PC-3 (cell line): ENCODE data around the gene CRISPLD2. TPM values are rescaled to one million over a fixed set of nuclear protein-coding genes. Genes with fewer than 3 reads are reported as not detected.
"Not testable (repeated sequence)": the region's sequence is repeated elsewhere in the genome, so short reads cannot be mapped to it uniquely, and the experiment has no call there.

Experiments
- ATAC-seq: fragments of 200-7000 bp; cut with Tn5 transposase; 2 replicates; pipeline ENCODE4 v1.9.1; 2020; ENCODE audit warnings: mild to moderate bottlenecking, moderate library complexity
- BruUV-seq: library from RNA; stranded (reverse); fragments of 400-500 nt; replicated peaks from 2 replicates; lab custom pipeline; 2021; lab: Mats Ljungman, UMichigan
- CTCF ChIA-PET: fragments of 300-600 bp; sonication (Branson Sonifier 250); formaldehyde crosslinking; loops from one replicate; lab custom pipeline; 2022; ENCODE audit warnings: antibody characterized with exemption; lab: Charles Lee
- POLR2A ChIA-PET: fragments of 300-600 bp; sonication (Branson Sonifier 250); formaldehyde crosslinking; loops from one replicate; lab custom pipeline; 2022; ENCODE audit warnings: antibody characterized with exemption; ENCODE audit not compliant: unreplicated experiment; lab: Charles Lee
- DNase-seq: peaks from one replicate; pipeline ENCODE4 v3.0.0-alpha.2; 2015
- H2AFZ ChIP-seq: fragments of 300-600 bp; sonication (generic); 2 replicates; pipeline ENCODE4 v1.6.0; 2016; ENCODE audit warnings: antibody characterized with exemption, low read length
- H3F3A ChIP-seq: fragments of 300-600 bp; sonication (generic); one replicate; pipeline ENCODE4 v1.6.0; 2017; ENCODE audit warnings: antibody characterized with exemption, low read length, control low read depth, mild to moderate bottlenecking; ENCODE audit not compliant: unreplicated experiment
- H3K27ac ChIP-seq: fragments of 300-600 bp; sonication (generic); 2 replicates; pipeline ENCODE4 v1.5.1; 2016; ENCODE audit warnings: mild to moderate bottlenecking, low read length
- H3K27me3 ChIP-seq: fragments of 300-600 bp; sonication (generic); 2 replicates; pipeline ENCODE4 v1.6.1; 2016; ENCODE audit warnings: low read length, mixed read lengths
- H3K36me3 ChIP-seq: fragments of 300-600 bp; sonication (generic); 2 replicates; pipeline ENCODE4 v1.6.1; 2016; ENCODE audit warnings: low read depth, mixed run types, low read length, mixed read lengths
- H3K4me1 ChIP-seq: fragments of 300-600 bp; sonication (generic); 2 replicates; pipeline ENCODE4 v1.5.1; 2016; ENCODE audit warnings: low read length; ENCODE audit not compliant: insufficient read depth
- H3K4me2 ChIP-seq: fragments of 300-600 bp; sonication (generic); 2 replicates; pipeline ENCODE4 v1.6.0; 2016; ENCODE audit warnings: low read length
- H3K4me3 ChIP-seq: fragments of 300-600 bp; sonication (generic); 2 replicates; pipeline ENCODE4 v1.5.1; 2016; ENCODE audit warnings: mild to moderate bottlenecking, low read length, mixed read lengths
- H3K79me2 ChIP-seq: fragments of 300-600 bp; sonication (generic); 2 replicates; pipeline ENCODE4 v1.6.1; 2017; ENCODE audit warnings: low read length, mixed read lengths
- H3K9ac ChIP-seq: fragments of 300-600 bp; sonication (generic); 2 replicates; pipeline ENCODE4 v1.6.0; 2016; ENCODE audit warnings: mild to moderate bottlenecking, low read length
- H3K9me2 ChIP-seq: fragments of 300-600 bp; sonication (generic); replicated peaks from 2 replicates; pipeline ENCODE4 v1.6.1; 2016; ENCODE audit warnings: mixed run types, low read length, mixed read lengths
- H3K9me3 ChIP-seq: fragments of 300-600 bp; sonication (generic); 2 replicates; pipeline ENCODE4 v1.6.1; 2016; ENCODE audit warnings: low read length, mixed read lengths
- H4K20me1 ChIP-seq: fragments of 300-600 bp; sonication (generic); 2 replicates; pipeline ENCODE4 v1.6.1; 2016; ENCODE audit warnings: low read length, mixed read lengths
- CTCF ChIP-seq: fragments of 300-600 bp; sonication (generic); conservative IDR thresholded peaks from 2 replicates; pipeline ENCODE4 v1.5.1; 2017; ENCODE audit warnings: antibody characterized with exemption, low read depth, mild to moderate bottlenecking, low read length
- EZH2 ChIP-seq: fragments of 300-600 bp; sonication (generic); IDR thresholded peaks from one replicate; pipeline ENCODE4 v1.6.1; 2017; ENCODE audit warnings: antibody characterized with exemption, mild to moderate bottlenecking, low read length; ENCODE audit not compliant: unreplicated experiment
- EZH2phosphoT487 ChIP-seq: fragments of 300-600 bp; sonication (generic); IDR thresholded peaks from 2 replicates; pipeline ENCODE4 v1.6.1; 2018; ENCODE audit warnings: mild to moderate bottlenecking, antibody characterized with exemption, low read length, borderline replicate concordance
- intact Hi-C: fragments of 100-400 bp; cut with micrococcal nuclease; formaldehyde crosslinking; loops from 2 replicates; pipeline ENCODE4 v1.9.0; 2023
- total RNA-seq: library from RNA; depleted of rRNA; stranded (reverse); fragments of >200 nt; gene quantifications from 2 replicates; pipeline ENCODE4 v1.2.3, GENCODE V29; 2014

CRISPLD2 gene
- total RNA-seq, 1 experiment from 2014 or later, result 2.8 TPM

DNA sequence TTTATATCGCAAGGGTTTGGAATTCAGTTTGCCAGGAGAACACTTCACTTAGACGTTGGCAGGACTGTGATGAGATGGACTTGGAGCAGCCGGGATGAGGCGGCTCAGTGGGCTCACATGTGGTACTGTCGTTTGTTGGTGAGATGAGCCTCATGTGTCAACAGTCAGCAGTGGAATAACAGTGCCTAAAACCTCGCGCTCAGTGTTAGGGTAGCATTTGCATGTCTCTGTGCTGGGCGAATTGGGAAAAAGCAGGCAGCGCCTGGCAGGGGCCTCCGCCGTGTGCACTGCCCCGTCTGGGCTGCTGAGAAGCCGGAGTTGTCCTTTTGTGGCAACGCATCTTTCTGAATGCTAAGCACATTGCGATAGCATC lies 49.7 kb downstream of the CRISPLD2 start:
- ATAC-seq, result no peak
- BruUV-seq, result no TSS peak

DNA sequence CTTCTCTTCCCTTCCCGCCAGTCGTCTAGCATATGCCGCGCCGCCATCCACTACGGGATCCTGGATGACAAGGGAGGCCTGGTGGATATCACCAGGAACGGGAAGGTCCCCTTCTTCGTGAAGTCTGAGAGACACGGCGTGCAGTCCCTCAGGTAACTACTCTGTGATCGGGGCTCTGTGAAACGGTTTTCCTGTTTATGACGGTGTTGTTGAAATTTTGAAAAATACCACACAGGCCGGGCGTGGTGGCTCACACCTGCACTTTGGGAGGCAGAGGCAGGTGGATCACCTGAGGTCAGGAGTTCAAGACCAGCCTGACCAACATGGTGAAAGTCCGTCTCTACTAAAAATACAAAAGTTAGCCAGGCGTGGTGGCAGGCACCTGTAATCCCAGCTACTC lies 53.2 kb downstream of the CRISPLD2 start:
- H4K20me1 ChIP-seq, H3K27ac ChIP-seq, H3F3A ChIP-seq, H3K4me2 ChIP-seq, intact Hi-C loops, CTCF ChIA-PET, H3K9me2 ChIP-seq, H3K36me3 ChIP-seq, H3K79me2 ChIP-seq, H3K4me1 ChIP-seq, H3K27me3 ChIP-seq, H3K4me3 ChIP-seq, BruUV-seq, POLR2A ChIA-PET, H3K9ac ChIP-seq, H3K9me3 ChIP-seq, H2AFZ ChIP-seq, DNase-seq, ATAC-seq: not testable (repeated sequence)

More for the DNA sequence above, 49.7 kb downstream of the CRISPLD2 start:
- no peak overlapping the region for H3K9ac ChIP-seq
- H3F3A ChIP-seq, result no peaks in the 10 kb centered on the region
- H4K20me1 ChIP-seq, result no peaks in the 10 kb centered on the region
- ChIA-PET CTCF (no interaction called here), POLR2A (no interaction called here)
- H3K79me2 ChIP-seq, result no peaks in the 10 kb centered on the region
- no peaks in the 10 kb centered on the region for H3K9me2 ChIP-seq
- TF ChIP-seq CTCF (no peak), EZH2 (no peak), EZH2phosphoT487 (no peak)
- no peaks in the 10 kb centered on the region for H3K27me3 ChIP-seq
- no peaks in the 10 kb centered on the region for H3K4me1 ChIP-seq
- no peaks in the 10 kb centered on the region for H3K36me3 ChIP-seq
- intact Hi-C loops, result no loop called here
- H3K27ac ChIP-seq, result no peak overlapping the region
- H3K4me3 ChIP-seq, result no peak overlapping the region
- no peak overlapping the region for H3K4me2 ChIP-seq
- no peaks in the 10 kb centered on the region for H3K9me3 ChIP-seq
- DNase-seq, result no peak
- H2AFZ ChIP-seq, result no peak overlapping the region

GRCh38 chr16:84874004-84874435 lies 54.2 kb downstream of the CRISPLD2 start:
- intact Hi-C loops, result no loop called here
- no peaks in the 10 kb centered on the region for H3K9me2 ChIP-seq
- no peak overlapping the region for H3K4me2 ChIP-seq
- BruUV-seq, result no TSS peak
- no peaks in the 10 kb centered on the region for H3K27me3 ChIP-seq
- no peak overlapping the region for H3K4me3 ChIP-seq
- no peak for DNase-seq
- no peaks in the 10 kb centered on the region for H3K79me2 ChIP-seq
- H3K9me3 ChIP-seq, result no peaks in the 10 kb centered on the region
- no peak for ATAC-seq
- POLR2A ChIA-PET, result no interaction called here
- no peaks in the 10 kb centered on the region for H3K4me1 ChIP-seq
- no peaks in the 10 kb centered on the region for H3K36me3 ChIP-seq
- H3F3A ChIP-seq, result no peaks in the 10 kb centered on the region
- no peak overlapping the region for H3K27ac ChIP-seq
- no peak overlapping the region for H3K9ac ChIP-seq
- no peaks in the 10 kb centered on the region for H4K20me1 ChIP-seq
- H2AFZ ChIP-seq, result no peak overlapping the region
- CTCF ChIA-PET, result no interaction called here
- no peak for TF ChIP-seq EZH2
- TF ChIP-seq CTCF, result no peak
- no peak for TF ChIP-seq EZH2phosphoT487
